Stimulated activated CD8-positive, alpha-beta memory T cell treated with anti-CD3 and anti-CD28 coated beads, Interleukin-4, amount 100 ng/mL, for 1 hour (primary cell): Measurements from ENCODE around the gene ADGRB3.
"Not testable (repeated sequence)": the region's sequence is repeated elsewhere in the genome, so short reads cannot be mapped to it uniquely, and the experiment has no call there.

Experiments
- DNase-seq, 2 donors: peaks; one replicate each; pipeline ENCODE4 v3.0.0-alpha.2; 2020; ENCODE audit warnings: low read depth in 2 of 2, low spot score in 1 of 2

ADGRB3 gene

DNA sequence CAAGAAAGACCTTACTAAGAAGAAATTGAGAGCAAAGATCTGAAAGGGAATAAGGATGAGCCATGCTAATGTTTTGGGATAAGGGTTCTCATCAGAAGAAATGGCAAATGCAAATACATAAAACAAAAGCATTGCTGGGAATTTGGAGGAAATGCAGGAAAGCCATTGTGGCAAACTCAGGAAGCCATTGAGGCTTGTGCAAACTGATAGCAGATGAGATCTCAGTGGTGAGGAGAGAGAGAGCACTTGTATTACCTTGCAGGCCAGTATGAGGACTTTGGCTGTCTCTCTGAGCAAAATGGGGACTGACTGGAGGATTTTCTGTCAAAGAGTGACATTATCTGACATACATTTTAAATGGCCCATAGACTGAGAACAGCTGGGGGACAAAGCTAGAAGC, 103.0 kb downstream of the ADGRB3 start:
- DNase-seq = no peak

DNA sequence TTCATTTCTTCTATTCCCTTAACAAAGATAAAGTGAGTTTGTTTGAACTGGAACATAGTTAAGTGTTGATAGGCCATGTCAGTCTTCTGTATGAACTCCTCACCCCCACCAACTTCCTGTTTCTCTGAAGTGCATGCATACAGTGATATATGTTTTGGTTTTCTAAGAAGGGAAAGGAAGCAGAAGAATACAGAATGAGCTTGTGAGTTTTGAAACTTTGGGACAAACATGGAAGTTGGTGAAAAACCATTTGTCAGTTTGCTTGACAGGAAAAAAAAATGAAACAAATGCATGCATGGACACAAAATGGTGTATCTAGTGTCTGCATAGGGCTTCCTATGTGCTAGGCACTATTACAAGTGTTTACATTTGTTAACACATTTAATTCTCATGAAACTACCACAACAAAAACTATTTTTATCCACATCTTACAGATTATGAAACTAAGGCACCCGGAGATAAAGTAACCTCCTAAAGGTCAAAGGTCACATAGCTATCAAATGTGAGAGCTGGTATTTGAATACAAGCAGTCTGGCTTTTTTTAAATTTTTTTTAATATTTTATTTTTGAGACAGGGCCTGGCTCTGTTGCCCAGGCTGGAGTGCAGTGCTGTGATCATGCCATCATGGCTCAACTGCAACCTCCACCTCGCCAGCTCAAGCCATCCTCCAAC, 105.9 kb downstream of the ADGRB3 start:
- no peak for DNase-seq

DNA sequence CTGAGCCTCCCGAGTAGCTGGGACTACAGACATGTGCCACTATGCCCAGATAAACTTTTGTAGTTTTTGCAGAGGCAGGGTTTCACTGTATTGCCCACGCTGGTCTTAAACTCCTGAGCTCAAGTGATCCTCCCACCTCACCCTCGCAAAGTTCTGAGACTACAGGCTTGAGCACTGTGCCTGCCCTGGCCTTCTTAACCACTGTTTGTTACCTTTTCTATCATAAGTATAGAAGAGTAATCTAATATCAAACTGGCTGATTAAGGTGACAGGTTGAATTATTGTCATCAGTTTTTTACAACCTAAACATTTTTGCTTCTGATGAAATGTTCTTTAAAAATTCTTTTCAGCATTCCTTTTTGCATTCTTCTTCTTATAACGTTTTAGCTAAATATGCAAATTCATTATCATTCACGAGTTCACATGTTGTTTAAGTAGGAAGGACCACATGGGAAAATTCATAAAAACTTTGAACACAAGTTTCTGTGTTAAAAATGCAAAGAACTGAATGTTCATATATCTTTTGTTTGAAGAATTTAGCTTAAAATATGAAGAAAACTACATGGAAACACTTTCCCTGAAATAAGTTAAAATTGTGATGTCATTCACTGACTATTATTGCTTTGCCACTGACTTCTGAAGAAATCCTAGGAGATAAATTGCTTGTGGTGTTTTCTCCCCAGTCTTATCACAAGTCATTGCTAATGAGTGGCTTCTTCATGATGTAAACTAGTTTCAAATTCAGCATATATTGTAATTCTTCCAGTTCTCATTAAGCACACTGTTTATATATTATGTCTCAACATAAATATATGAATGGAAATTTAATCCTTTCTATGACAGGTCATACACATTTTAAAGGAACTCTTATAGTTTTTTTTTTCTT, 106.7 kb downstream of the ADGRB3 start:
- no peak for DNase-seq

GRCh38 chr6:68743099-68743498, 108.0 kb downstream of the ADGRB3 start:
- no peak for DNase-seq

GRCh38 chr6:68744376-68744775, 109.3 kb downstream of the ADGRB3 start:
- DNase-seq = not testable (repeated sequence)

DNA sequence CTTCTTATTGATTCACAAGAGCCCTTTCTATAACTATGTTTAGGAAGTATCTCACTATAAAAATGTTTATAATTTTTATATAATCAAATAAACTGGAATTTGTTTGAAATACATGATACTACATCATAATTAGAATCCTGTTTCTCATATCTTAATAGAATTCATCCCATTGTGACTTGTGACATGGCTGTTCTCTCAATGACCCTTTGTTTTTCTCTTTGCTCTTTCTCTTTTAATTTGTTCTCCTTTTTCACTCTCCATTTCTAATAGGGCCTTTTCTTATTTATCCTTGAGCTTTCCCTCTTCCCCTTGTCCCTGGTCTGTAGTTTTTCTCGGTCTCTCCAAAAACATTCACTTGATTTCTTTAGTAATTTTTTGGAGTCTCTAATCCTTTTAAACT, 111.3 kb downstream of the ADGRB3 start:
- no peak for DNase-seq

DNA sequence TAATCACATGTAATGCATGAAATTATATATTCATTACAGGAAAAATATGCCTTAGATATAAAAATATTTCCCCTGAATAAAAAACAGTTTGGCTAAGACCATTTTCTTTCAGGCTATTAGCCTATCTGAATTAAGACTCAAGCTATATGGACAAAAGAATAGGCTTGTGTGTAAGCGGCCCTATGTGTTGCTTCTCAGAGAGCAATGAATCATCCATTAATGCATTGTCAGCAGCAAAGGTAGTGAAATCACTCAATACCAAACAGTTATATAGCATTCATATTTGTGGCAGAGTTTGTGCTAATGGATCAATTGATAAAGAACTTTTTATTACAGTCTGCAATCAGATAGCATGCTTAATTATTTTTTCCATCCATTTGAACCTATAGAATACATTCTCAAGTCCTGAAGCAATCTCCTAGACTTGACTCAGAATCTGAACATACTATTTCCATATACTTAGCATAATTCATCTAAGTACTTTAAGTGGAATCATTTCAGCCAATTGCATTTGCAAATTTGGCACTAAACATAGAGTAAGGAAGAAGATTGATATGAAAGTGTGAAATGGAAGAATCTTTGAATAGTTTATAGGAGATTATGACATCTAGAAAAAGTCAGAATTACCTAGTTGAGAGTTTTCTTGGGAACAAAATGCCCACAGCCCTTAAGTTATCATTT, 112.2 kb downstream of the ADGRB3 start:
- DNase-seq = no peak

GRCh38 chr6:68747832-68748231, 112.8 kb downstream of the ADGRB3 start:
- DNase-seq = not testable (repeated sequence)

GRCh38 chr6:68754681-68755213, 119.7 kb downstream of the ADGRB3 start:
- no peak for DNase-seq

GRCh38 chr6:68756454-68757375, 121.6 kb downstream of the ADGRB3 start:
- DNase-seq = no peak

GRCh38 chr6:68757821-68758220, 122.7 kb downstream of the ADGRB3 start:
- DNase-seq = no peak

DNA sequence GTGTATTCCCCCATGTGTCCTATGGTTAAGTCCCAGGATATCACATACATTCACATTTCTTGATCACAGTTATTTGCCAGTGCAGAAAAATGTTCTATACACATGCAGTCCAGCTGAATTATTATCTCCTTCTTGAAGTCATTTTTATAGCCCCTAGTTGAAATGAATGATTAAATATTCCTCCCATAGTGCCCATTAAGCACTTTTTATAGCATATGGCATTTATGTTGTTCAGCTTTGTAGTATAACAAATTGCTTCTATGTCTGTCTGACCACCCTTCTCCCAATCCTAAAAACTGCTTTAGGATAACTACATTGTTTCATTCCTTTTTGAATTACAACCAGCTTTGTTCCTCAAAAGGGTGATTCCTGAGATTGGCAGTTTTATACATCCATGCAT, 123.5 kb downstream of the ADGRB3 start:
- DNase-seq = no peak

DNA sequence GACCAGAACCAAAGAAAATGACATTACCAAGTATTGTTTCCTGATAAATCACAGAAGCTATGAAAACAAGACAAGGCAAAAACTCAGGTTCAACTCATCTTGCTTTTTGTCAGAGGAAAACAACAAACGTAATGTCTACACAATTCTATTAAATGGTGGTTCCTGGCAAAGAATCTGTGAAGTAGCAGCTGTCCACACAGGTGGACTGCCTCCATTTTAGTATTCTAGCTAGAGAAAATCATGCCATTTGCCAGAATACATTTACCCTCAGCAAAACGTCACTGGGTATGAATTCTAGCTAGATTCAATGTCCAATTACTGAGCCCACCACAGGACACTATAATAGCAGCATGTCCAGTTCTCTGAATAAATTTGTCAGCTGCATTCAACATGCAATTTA, 125.4 kb downstream of the ADGRB3 start:
- DNase-seq = no peak

DNA sequence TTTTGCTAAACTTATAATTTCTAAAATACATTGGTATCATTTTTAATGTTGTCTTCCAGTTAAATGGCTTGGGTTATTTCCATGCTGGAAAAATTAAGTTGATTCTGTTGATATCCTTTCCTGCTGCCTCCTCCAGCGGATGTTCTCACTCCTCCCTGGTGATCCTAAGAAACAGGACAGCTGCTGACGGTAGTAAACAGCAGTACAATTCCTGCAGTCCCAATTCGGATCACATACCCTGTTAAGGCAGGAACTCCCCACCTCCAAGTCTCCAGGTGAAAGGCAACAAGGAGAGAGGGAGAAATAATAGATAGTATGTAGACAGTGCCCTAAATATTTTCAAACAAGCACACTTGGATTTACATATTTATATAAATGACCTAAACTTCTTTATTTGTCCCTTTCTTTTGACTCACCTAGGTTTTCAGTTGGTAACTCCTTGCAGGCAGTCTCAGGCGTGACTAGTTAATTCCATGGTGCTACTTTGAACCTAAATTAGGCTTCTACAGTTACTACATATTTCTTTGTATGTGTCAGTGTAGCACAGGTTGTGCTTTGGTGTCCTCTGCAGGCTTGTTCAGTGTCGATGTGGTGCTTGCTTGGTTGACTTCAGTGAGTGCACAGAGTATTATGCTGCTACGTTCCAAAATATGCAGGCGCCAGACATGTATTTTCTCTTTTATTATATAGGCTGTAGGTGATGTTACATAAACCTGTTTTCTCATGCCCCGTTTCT, 126.0 kb downstream of the ADGRB3 start:
- DNase-seq = no peak

GRCh38 chr6:68761985-68762384, 126.9 kb downstream of the ADGRB3 start:
- no peak for DNase-seq

GRCh38 chr6:68771426-68771825, 136.3 kb downstream of the ADGRB3 start:
- no peak for DNase-seq

GRCh38 chr6:68774843-68775242, 139.8 kb downstream of the ADGRB3 start:
- no peak for DNase-seq

DNA sequence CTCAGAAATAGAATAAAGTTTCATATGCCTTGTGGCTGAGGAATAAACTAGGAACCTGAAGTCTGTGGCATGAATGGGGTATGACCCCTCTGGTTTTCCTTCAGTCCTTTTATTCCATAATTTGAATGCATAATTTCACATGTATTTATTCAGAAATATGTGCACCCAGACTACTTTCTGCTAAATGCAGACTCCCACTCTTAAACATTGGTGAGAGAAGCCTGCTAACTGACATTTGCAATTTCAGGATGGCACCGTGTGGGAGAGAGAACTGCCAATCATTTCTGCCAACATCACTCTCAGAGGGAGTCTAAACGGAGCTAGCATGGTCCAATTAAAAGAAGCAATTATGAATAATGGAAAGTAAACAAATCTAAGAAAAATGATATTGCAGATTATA, 141.3 kb downstream of the ADGRB3 start:
- DNase-seq = no peak

DNA sequence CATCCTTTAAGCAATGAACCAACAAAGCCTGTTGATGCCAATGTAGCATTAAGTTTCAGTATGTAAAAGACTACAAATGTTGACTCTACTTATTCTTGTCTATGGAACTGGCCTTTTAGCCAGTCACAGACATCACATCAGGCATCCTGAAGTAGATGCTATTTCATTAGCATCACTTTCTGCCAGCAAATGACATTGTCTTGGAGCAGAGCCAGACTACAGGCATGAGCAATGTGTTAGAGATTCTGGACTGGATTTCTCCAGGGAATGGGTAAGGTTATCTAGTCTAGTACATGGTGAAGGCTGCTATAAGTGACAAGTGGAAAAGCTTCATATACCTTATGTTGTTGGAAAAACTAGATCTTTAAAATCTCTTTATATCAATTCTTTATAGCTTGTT, 142.9 kb downstream of the ADGRB3 start:
- DNase-seq = no peak
